NCI-H1417 treated with DMSO at 0.1 percent for 48 hours (cell line): Measurements from ENCODE around the gene KRT35.

Source experiments
- DNase-seq: peaks from one replicate; lab custom pipeline; 2025; lab: John Stamatoyannopoulos, UW

The KRT35 gene

GRCh38 chr17:41511716-41512115 is 30.8 kb upstream of the KRT35 start:
- DNase-seq, result no peak

- DNase-seq, result no peak
These were observed 30.2 kb upstream of the KRT35 start for GRCh38 chr17:41511116-41511515.

DNA sequence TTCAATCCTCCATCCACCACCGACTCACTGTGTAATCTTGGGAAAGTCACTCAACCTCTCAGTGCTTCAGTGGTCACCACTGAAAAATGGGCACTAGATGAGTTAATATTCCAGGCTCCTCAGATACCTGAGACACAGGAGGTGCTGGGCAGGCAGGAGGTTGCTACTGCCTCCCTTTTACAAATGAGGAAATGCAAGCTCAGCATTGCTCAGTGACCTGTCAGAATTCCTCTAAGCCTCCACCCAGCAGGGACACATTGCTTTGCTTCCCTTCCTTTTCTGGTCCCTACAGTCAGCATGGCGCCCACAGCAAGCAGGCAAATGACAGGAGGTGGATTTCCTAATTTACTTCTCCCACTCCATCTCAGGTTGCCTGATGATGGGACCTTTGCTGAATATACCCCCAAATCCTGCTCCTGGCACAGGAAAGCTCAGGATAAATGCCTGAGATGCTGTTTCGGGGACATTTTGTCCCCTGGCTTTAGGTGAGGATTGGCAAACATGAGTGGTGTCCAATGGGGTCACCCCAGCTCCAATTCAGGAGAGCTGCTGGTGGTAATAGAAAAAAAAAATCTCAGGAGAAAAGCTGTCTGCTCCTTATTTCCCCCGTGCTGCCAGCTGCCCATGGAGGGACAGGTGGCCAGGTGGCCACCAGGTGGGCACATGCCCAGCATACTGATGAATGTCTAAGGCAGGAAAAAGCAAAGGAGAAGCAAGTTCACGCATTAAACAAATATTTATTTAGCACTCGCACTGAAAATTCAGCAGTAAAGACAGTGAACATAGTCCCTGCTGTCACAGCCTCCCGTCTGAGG is 29.5 kb upstream of the KRT35 start:
- DNase-seq, result no peak

DNA sequence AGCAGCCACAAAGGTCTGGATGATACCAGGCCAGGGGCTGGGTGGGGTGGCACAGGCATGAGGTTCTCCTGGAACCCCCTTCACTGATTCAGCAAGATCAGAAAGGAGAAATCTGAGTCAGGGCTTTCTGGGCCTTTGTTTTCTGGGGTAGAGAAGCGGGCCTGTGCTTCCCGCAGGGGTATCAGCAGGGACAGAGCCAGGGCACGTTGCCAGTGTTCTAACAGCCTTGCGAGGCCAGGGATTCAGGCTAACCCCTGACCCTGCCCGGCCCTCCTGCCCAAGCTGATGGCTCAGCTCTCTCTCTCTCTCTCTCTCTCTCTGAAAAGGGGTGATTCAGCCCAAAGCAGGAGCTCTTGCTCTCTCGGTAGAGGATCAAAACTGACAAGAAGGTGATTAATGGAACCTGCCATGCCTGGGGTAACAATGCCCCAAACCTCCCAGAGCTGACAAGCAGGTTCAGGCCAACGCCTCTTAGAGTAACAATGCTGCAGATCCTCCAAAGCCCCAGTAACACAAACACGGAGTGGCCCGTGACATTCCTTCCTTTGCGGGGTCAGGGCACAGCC is 26.4 kb upstream of the KRT35 start:
- no peak for DNase-seq

DNA sequence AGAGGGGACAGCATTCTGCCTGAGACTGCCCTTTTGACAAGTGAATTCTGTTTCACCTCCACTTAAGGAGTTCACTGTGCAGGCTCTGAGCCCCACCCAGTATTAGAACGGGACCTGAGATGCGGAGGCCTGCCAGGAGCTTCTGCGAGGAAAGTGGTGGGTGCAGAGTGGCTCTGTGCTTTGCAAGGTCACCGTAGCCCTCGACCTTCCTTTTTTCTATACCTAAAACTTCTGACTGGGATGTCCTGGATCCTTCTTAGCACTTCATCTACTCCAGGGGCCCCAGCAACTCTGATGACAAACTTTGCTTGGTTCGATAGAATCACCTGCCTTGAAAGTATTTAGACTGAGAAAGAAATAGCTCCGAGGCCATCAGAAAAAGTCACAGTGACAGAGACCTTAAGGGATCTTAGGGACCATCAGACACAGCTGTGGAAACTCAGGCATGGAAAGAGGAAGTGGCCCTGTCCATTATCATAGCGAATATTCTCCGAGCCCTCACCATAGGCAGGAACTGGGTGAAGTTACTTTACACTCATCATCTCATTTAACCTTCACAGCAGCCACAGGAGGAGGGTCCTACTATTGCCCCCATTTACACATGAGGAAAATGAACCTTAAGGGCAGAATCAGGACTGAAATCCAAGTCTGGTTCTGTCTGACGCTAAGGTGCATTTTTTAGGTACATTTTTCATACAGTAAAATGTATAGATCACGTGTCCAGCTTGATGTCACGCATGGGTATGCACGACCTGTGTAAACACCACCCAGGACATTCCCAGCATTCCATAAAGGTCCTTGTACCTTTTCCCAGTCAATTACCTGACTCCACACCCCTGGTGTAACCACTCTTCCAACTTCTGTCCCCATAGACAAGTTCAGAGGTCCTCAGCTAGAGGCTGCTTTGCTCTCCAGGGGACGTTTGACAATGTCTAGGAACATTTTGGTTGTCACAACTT is 25.1 kb upstream of the KRT35 start:
- DNase-seq, result no peak

- DNase-seq, result no peak
These were observed 24.3 kb upstream of the KRT35 start, which contains the start of gene KRT13 for GRCh38 chr17:41505007-41505808. KRT13 (minus strand) TSS chr17:41505612; CDS start chr17:41505550, 62 bp downstream.

DNA sequence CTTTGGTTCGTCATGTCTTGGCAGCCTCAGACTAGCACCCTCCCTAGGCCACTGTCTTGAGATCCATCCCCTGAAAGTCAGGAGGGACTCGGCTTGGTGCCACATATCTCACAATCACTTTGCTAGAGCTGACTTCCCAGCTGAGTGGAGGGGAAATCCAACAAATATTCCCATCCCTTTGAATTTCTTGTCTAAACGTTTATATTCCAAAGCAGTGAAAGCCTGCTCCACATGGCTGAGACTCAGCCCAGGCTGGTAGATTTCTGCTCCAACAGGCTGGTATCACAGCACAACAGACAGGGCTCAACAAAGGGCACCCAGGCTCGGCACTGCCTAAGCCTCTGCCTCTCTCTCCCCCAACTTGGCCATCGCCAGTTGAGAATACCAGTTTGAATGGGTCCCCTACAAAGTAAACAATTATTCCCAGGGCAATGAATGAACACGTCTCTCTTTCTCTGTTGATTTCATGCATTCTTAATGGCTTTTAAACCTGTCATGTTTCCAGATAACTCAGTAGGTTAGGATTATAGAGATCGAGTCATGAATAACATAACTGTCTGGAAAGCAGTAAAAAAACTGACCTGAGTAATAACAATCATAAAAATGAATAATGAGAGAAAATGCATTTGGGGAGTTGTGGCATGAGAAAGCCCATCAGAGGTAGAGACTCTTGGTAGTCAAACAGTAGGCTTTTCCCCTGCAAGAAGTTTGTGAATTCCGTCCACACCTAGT is 23.5 kb upstream of the KRT35 start:
- DNase-seq, result no peak

- DNase-seq, result no peak
These were observed 22.3 kb upstream of the KRT35 start for GRCh38 chr17:41503202-41503601.

- DNase-seq, result no peak
These were observed 19.4 kb upstream of the KRT35 start for GRCh38 chr17:41500131-41500911.

- DNase-seq, result no peak
These were observed 18.8 kb upstream of the KRT35 start for GRCh38 chr17:41499714-41500113.

- DNase-seq, result no peak
These were observed 17.3 kb upstream of the KRT35 start for GRCh38 chr17:41498276-41498675.

DNA sequence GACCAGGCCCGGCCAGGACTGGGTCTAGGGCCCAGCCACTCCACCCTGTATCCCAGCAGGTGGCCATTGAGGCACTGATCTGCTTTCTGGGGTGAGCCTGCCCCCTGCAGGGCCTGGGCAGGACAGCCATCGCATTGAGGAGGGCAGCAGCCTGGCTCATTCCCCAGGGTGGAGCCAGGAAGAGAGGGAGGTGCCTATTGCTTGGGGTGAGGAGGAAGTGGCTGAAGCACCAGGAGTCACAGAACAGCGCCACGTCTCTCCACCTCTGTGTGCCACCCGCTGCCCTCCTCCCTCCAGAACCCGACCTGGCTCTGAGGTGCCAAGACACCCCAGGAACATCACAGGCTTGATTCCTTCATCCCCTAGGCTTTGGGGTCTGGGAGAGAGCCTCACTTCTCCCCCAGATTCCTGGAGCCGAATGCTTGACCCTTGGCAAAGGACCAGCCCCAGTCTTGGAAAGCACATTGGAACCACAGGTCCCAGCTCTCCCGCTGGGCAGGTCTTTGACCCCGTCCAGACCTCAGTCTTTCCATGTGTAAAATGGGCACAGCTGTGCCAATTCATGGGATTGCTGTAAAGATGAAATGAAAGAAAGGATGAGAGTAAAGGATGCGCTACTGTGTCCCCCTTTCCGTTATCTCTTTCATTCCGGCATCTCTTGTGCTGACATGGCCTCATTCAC is 16.0 kb upstream of the KRT35 start:
- no peak for DNase-seq

- no peak for DNase-seq
These were observed 13.6 kb upstream of the KRT35 start for GRCh38 chr17:41494524-41494923.

GRCh38 chr17:41492771-41493170 is 11.8 kb upstream of the KRT35 start:
- no peak for DNase-seq

DNA sequence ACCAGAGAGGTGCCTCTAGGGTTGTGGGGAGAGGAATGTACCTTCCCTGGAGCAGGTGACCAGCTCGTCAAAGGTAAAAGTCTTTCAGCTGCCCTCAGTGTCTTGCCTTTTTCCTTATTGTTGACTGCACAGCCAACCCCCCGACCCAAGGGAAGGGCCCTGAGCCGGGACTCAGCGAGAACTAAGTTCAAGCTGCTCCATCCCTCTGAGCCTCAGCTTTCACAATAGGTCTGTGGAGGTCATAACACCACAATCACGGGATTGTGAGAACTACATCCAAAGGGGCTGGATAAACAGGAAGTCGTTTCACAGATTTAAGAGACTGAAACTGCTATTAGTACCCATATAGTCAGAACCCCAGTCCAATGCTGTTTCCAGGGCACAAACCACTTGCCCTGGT is 11.4 kb upstream of the KRT35 start:
- no peak for DNase-seq

DNA sequence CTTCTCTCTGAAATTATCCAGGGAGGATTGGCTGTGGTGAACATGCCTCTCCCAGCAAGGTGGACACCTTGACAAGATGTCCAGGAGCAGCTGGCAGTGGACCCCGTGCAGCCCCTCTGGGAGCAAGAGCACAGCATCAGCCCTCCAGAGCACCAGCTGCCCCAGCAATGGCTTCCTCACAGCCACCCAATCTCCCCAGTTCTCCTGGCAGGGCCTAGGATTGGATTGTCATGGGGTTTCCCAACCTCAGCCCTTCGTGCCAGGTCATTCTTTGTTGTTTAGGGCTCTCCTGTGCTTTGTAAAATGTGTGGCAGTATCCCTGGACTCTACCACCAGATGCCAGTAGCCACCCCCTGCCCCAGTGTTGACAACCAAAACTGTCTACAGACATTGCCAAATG is 10.5 kb upstream of the KRT35 start:
- DNase-seq, result no peak

- DNase-seq, result no peak
These were observed 9.3 kb upstream of the KRT35 start for GRCh38 chr17:41490000-41490990.

- DNase-seq, result no peak
These were observed 8.6 kb upstream of the KRT35 start, which contains the start of gene KRT36 for GRCh38 chr17:41489531-41489930. KRT36 (minus strand) TSS chr17:41489910; CDS start chr17:41489864, 46 bp downstream.
